Smooth muscle cell (in vitro differentiated cells): ENCODE results near the gene LEPROT. TPM values are rescaled to one million over a fixed set of nuclear protein-coding genes. Genes with fewer than 3 reads are reported as not detected.

ENCODE experiments used
- DNase-seq: peaks from one replicate; lab custom pipeline; 2025; ENCODE audit not compliant: unreplicated experiment; lab: John Stamatoyannopoulos, UW
- H2AFZ ChIP-seq: fragments of 200-600 bp; sonication (generic); 2 replicates; pipeline ENCODE4 v1.6.0; 2016; ENCODE audit warnings: antibody characterized with exemption, low read depth, mild to moderate bottlenecking
- H3F3A ChIP-seq: fragments of 200-600 bp; sonication (generic); 2 replicates; pipeline ENCODE4 v1.6.0; 2017; ENCODE audit warnings: antibody characterized with exemption, low read depth
- H3K27ac ChIP-seq: fragments of 200-600 bp; sonication (generic); 2 replicates; pipeline ENCODE4 v1.5.1; 2016; ENCODE audit warnings: low read depth, mild to moderate bottlenecking
- H3K27me3 ChIP-seq: fragments of 200-600 bp; sonication (generic); 2 replicates; pipeline ENCODE4 v1.6.1; 2016; ENCODE audit warnings: low read depth, mild to moderate bottlenecking
- H3K36me3 ChIP-seq: fragments of 200-600 bp; sonication (generic); 2 replicates; pipeline ENCODE4 v1.5.1; 2016; ENCODE audit warnings: low read depth
- H3K4me1 ChIP-seq: fragments of 200-600 bp; sonication (generic); 2 replicates; pipeline ENCODE4 v1.5.1; 2016; ENCODE audit warnings: low read depth
- H3K4me2 ChIP-seq: fragments of 200-600 bp; sonication (generic); 2 replicates; pipeline ENCODE4 v1.6.0; 2016; ENCODE audit warnings: mild to moderate bottlenecking
- H3K4me3 ChIP-seq: fragments of 200-600 bp; sonication (generic); 2 replicates; pipeline ENCODE4 v1.5.1; 2016; ENCODE audit warnings: mild to moderate bottlenecking
- H3K79me2 ChIP-seq: fragments of 200-600 bp; sonication (generic); 2 replicates; pipeline ENCODE4 v1.6.0; 2016; ENCODE audit warnings: low read depth, mild to moderate bottlenecking
- H3K9ac ChIP-seq: fragments of 200-600 bp; sonication (generic); 2 replicates; pipeline ENCODE4 v1.6.0; 2016; ENCODE audit warnings: low read depth
- H3K9me3 ChIP-seq: fragments of 200-600 bp; sonication (generic); replicated peaks from 2 replicates; pipeline ENCODE4 v1.5.1; 2016; ENCODE audit warnings: low read depth
- H4K20me1 ChIP-seq: fragments of 200-600 bp; sonication (generic); 2 replicates; pipeline ENCODE4 v1.6.0; 2016; ENCODE audit warnings: low read depth
- WGBS: methylation state at CpG from one replicate; pipeline ENCODE4 v1.1.7; 2016; ENCODE audit warnings: low lambda C conversion rate; 5-methylcytosine and 5-hydroxymethylcytosine counted together
- polyA plus RNA-seq: library from polyadenylated mRNA; unstranded; fragments of >200 nt; fragmentation: Nextera tagmentation; extraction: Ambion mirVana; gene quantifications from 2 replicates; pipeline ENCODE4 v1.2.1, GENCODE V29; 2016
- total RNA-seq: library from RNA; depleted of rRNA; stranded (reverse); fragments of >200 nt; gene quantifications from 2 replicates; pipeline ENCODE4 v1.2.3, GENCODE V29; 2014
- TF ChIP-seq, protein P1 (sequence below): fragments of 200-600 bp; sonication (generic); IDR thresholded peaks from 2 replicates; pipeline ENCODE4 v1.5.1; 2017; ENCODE audit warnings: borderline replicate concordance, mild to moderate bottlenecking, antibody characterized with exemption; ENCODE audit not compliant: insufficient read depth, poor library complexity, severe bottlenecking

LEPROT gene
- total and polyA plus RNA-seq, 2 experiments from 2014 or later: 61.0 to 76.4 TPM

DNA sequence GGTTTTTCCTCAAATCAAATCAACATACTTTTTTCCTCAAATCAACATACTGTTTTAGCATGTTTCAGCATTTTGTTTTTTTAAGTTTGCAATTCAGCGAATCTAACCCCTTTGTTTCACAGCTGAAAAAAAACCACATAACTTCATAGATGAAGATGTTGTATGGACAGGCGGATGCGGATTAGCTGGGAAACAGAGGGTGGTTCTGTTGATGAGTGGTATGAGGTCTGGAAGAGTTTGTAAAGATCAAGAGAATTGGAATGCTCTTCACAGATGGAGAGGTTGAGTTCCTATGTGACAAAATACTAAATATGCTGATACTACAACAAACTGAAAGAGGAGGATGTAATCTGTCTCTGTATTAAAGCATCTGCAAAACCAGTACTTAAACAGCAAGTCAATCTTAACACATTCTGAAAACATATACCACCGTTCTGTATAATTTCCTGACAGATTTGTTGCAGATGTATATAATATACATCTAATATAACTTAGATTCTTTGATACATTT, 10.6 kb upstream of the LEPROT start:
- Histone ChIP-seq H3K4me1 (no peaks in the 10 kb centered on the region), H3K4me2 (no peak overlapping the region), H3K27me3 (no peaks in the 10 kb centered on the region), H3K36me3 (no peaks in the 10 kb centered on the region), H3K79me2 (no peaks in the 10 kb centered on the region), H3K9ac (no peak overlapping the region), H3K9me3 (no peaks in the 10 kb centered on the region), H2AFZ (no peak overlapping the region), H4K20me1 (no peaks in the 10 kb centered on the region), H3K4me3 (no peak overlapping the region), H3K27ac (no peak overlapping the region), H3F3A (no peaks in the 10 kb centered on the region)
- TF ChIP-seq, protein P1, sequence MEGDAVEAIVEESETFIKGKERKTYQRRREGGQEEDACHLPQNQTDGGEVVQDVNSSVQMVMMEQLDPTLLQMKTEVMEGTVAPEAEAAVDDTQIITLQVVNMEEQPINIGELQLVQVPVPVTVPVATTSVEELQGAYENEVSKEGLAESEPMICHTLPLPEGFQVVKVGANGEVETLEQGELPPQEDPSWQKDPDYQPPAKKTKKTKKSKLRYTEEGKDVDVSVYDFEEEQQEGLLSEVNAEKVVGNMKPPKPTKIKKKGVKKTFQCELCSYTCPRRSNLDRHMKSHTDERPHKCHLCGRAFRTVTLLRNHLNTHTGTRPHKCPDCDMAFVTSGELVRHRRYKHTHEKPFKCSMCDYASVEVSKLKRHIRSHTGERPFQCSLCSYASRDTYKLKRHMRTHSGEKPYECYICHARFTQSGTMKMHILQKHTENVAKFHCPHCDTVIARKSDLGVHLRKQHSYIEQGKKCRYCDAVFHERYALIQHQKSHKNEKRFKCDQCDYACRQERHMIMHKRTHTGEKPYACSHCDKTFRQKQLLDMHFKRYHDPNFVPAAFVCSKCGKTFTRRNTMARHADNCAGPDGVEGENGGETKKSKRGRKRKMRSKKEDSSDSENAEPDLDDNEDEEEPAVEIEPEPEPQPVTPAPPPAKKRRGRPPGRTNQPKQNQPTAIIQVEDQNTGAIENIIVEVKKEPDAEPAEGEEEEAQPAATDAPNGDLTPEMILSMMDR: no peak
- 89% methylated on average over 4 of the region's 4 CpGs for WGBS
- no peak for DNase-seq

DNA sequence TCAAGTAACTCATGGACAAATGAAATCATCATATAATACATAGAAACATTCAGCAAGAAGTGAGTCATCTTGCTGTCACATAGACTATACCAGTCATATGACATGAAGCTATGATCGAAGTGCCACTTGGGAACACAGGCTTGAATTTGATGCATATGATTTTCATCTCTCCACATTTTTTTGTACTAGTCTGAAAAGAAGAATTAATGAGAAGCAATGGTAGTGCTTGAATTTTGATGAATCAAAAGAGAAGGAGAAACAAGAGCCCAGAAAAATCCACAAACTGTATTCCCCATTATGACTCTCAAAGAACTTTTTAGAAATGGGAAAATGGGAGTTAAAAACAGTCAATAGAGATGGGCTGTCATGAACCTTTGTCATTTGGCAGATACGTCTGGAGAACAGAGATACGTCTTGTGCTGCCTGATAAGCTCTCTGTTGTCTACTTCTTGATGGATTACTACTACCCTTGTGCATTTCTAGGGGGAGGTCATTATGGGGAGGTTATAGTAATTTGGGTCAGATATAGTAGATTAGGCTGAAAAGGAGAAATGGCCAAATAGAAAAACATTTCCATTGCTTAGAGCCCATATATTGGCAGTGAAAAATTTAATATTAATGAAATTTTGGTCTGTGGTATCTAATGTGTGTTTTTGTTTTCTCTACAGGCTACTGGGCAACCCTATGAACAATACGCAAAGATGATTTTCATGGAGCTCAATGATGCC, 8.0 kb upstream of the LEPROT start:
- 74% methylated on average over 4 of the region's 4 CpGs for WGBS
- Histone ChIP-seq H3K27me3 (no peaks in the 10 kb centered on the region), H4K20me1 (no peaks in the 10 kb centered on the region), H3K4me2 (no peak overlapping the region), H3K79me2 (no peaks in the 10 kb centered on the region), H3K4me3 (no peak overlapping the region), H3F3A (no peaks in the 10 kb centered on the region), H3K27ac (no peak overlapping the region), H3K4me1 (no peaks in the 10 kb centered on the region), H2AFZ (no peak overlapping the region), H3K9ac (no peak overlapping the region), H3K36me3 (no peaks in the 10 kb centered on the region), H3K9me3 (no peaks in the 10 kb centered on the region)
- no peak for DNase-seq
- TF ChIP-seq, protein P1: no peak

DNA sequence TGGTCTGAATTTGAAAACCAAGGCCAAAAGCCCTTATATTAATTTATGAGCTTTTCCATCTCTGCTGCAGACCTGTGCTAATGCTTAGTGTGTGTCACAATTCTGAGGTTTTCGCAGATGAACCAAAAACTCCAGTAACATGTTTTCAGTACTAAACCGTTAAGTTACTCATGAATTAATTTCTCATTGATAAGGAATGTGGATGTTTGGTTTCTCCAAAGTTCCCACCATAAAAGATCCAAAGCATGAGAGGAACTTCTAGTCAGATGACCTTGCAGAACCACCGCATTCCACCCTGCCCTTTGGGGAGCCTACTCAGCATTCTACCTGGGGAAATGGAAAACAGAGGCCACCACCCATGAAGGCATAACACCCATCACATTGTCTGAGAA, 7.5 kb upstream of the LEPROT start:
- DNase-seq: no peak
- TF ChIP-seq, protein P1: no peak
- no peak overlapping the region for H3K27ac ChIP-seq

DNA sequence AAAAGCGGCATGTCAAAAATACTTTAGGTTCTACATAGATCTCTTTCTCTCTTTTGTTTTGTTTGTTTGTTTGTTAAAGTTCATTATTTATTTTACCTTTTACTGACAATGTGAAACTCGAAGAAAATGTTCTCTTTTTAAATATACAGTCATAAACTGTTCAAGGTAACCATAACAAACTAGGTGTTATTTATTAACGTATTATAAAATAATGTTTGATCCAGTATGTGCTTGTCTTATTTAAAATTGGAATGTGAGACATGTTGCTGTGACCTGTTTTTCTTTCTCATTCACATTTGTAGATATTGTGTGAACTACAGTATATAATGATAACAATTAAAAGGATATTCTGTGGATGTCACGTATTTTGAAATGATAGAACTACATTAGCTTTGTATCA, 5.9 kb upstream of the LEPROT start:
- H3F3A ChIP-seq: peaks cover 1% of the 10 kb centered on the region

More for the DNA sequence above, 7.5 kb upstream of the LEPROT start:
- 80% methylated on average over 3 of the region's 3 CpGs for WGBS
- Histone ChIP-seq H3K9me3 (no peaks in the 10 kb centered on the region), H3K27me3 (no peaks in the 10 kb centered on the region), H2AFZ (no peak overlapping the region), H3F3A (no peaks in the 10 kb centered on the region), H3K9ac (no peak overlapping the region), H3K36me3 (no peaks in the 10 kb centered on the region), H3K4me1 (no peaks in the 10 kb centered on the region), H3K79me2 (no peaks in the 10 kb centered on the region), H4K20me1 (no peaks in the 10 kb centered on the region), H3K4me2 (no peak overlapping the region), H3K4me3 (no peak overlapping the region)

More for the DNA sequence above, 5.9 kb upstream of the LEPROT start:
- Histone ChIP-seq H3K4me2 (no peak overlapping the region), H3K9me3 (no peaks in the 10 kb centered on the region), H3K27ac (no peak overlapping the region), H4K20me1 (no peaks in the 10 kb centered on the region), H3K9ac (no peak overlapping the region), H2AFZ (no peak overlapping the region), H3K4me3 (no peak overlapping the region), H3K79me2 (no peaks in the 10 kb centered on the region), H3K27me3 (no peaks in the 10 kb centered on the region), H3K4me1 (peaks cover 4% of the 10 kb centered on the region), H3K36me3 (no peaks in the 10 kb centered on the region)
- TF ChIP-seq, protein P1: no peak
- WGBS: 87% methylated on average over 4 of the region's 4 CpGs
- DNase-seq: no peak
